IMR-90 (cell line): ENCODE measurements around the gene DAG1. TPM values are rescaled to one million over a fixed set of nuclear protein-coding genes. Genes with fewer than 3 reads are reported as not detected.
A peak's percentile ranks its signal among the peaks of the same experiment; 100 is the strongest.

Source experiments
- ATAC-seq: fragments of 200-7000 bp; cut with Tn5 transposase; 2 replicates; pipeline ENCODE4 v1.9.1; 2020; ENCODE audit warnings: low read depth, mild to moderate bottlenecking, moderate library complexity
- BruUV-seq: library from RNA; stranded (reverse); fragments of 400-500 nt; replicated peaks from 2 replicates; lab custom pipeline; 2021; lab: Mats Ljungman, UMichigan
- CTCF ChIA-PET: fragments of 300-600 bp; formaldehyde crosslinking; extraction: SDS; loops from one replicate; lab custom pipeline; 2021; ENCODE audit warnings: antibody characterized with exemption; lab: Yijun Ruan, JAX
- POLR2A ChIA-PET: fragments of 300-600 bp; sonication (Branson Sonifier 250); formaldehyde crosslinking; loops from one replicate; lab custom pipeline; 2022; ENCODE audit warnings: antibody characterized with exemption; ENCODE audit not compliant: unreplicated experiment; lab: Charles Lee
- DNase-seq: peaks from one replicate; pipeline ENCODE4 v3.0.0; 2013
- H2AFZ ChIP-seq: replicated peaks from 2 replicates; pipeline ENCODE3; 2013; ENCODE audit warnings: low read length, mild to moderate bottlenecking; ENCODE audit not compliant: poor library complexity
- H2AK5ac ChIP-seq: 2 replicates; pipeline ENCODE4 v1.6.1; 2013; ENCODE audit warnings: low read depth, low read length, inconsistent platforms
- H2AK9ac ChIP-seq: replicated peaks from 2 replicates; pipeline ENCODE3; 2013; ENCODE audit warnings: mild to moderate bottlenecking, low read depth, low read length, moderate library complexity; ENCODE audit not compliant: poor library complexity
- H2BK120ac ChIP-seq: 2 replicates; pipeline ENCODE4 v1.6.1; 2013; ENCODE audit warnings: low read depth, low read length, inconsistent platforms
- H2BK15ac ChIP-seq: 3 replicates; pipeline ENCODE4 v1.6.1; 2013; ENCODE audit warnings: low read depth, low read length, inconsistent platforms
- H2BK20ac ChIP-seq: 2 replicates; pipeline ENCODE4 v1.6.1; 2013; ENCODE audit warnings: low read depth, mild to moderate bottlenecking, inconsistent platforms, low read length, moderate library complexity
- H2BK5ac ChIP-seq: 2 replicates; pipeline ENCODE4 v1.6.1; 2013; ENCODE audit warnings: mild to moderate bottlenecking, low read depth, low read length, inconsistent platforms; ENCODE audit not compliant: poor library complexity, severe bottlenecking
- H3K14ac ChIP-seq: replicated peaks from 2 replicates; pipeline ENCODE4 v1.6.1; 2013; ENCODE audit warnings: low read depth, low read length, inconsistent platforms
- H3K18ac ChIP-seq: 2 replicates; pipeline ENCODE4 v1.6.1; 2013; ENCODE audit warnings: low read depth, low read length, control low read depth
- H3K23ac ChIP-seq: 2 replicates; pipeline ENCODE4 v1.6.1; 2013; ENCODE audit warnings: low read depth, low read length, inconsistent platforms
- H3K27ac ChIP-seq: 2 replicates; pipeline ENCODE4 v1.5.1; 2013; ENCODE audit warnings: mild to moderate bottlenecking, control low read depth, low read length; ENCODE audit not compliant: insufficient read depth
- H3K27me3 ChIP-seq: 2 replicates; pipeline ENCODE4 v1.6.1; 2013; ENCODE audit warnings: low read length; ENCODE audit not compliant: control insufficient read depth, insufficient read depth
- H3K36me3 ChIP-seq: 2 replicates; pipeline ENCODE4 v1.6.1; 2013; ENCODE audit warnings: low read length, mixed read lengths; ENCODE audit not compliant: control insufficient read depth, insufficient read depth
- H3K4ac ChIP-seq: 2 replicates; pipeline ENCODE4 v1.6.1; 2013; ENCODE audit warnings: low read depth, low read length, inconsistent platforms
- H3K4me1 ChIP-seq: 2 replicates; pipeline ENCODE4 v1.6.1; 2013; ENCODE audit warnings: low read length, mixed read lengths; ENCODE audit not compliant: control insufficient read depth, insufficient read depth
- H3K4me2 ChIP-seq: 2 replicates; pipeline ENCODE4 v1.6.1; 2013; ENCODE audit warnings: low read depth, mild to moderate bottlenecking, control low read depth, low read length, moderate library complexity
- H3K4me3 ChIP-seq: 2 replicates; pipeline ENCODE4 v1.5.1; 2013; ENCODE audit warnings: low read depth, mild to moderate bottlenecking, control low read depth, low read length, moderate library complexity; ENCODE audit not compliant: insufficient read depth
- H3K56ac ChIP-seq: 2 replicates; pipeline ENCODE4 v1.6.1; 2013; ENCODE audit warnings: low read length, inconsistent platforms; ENCODE audit not compliant: insufficient read depth; ENCODE audit errors: extremely low read depth
- H3K79me1 ChIP-seq, 2 experiments: 2 replicates each; pipeline ENCODE4 v1.6.1; 2013; ENCODE audit warnings: low read length in 2 of 2, inconsistent platforms in 1 of 2, low read depth in 1 of 2
- H3K9ac ChIP-seq: 2 replicates; pipeline ENCODE4 v1.6.1; 2013; ENCODE audit warnings: low read depth, low read length, control low read depth
- H3K9me1 ChIP-seq: 2 replicates; pipeline ENCODE4 v1.6.1; 2013; ENCODE audit warnings: low read length, inconsistent platforms; ENCODE audit not compliant: insufficient read depth
- H3K9me3 ChIP-seq: 2 replicates; pipeline ENCODE4 v1.6.1; 2013; ENCODE audit warnings: low read length; ENCODE audit not compliant: control insufficient read depth, insufficient read depth
- H4K20me1 ChIP-seq: 2 replicates; pipeline ENCODE4 v1.6.1; 2013; ENCODE audit warnings: low read length, inconsistent platforms; ENCODE audit not compliant: insufficient read depth
- H4K5ac ChIP-seq: 2 replicates; pipeline ENCODE4 v1.6.1; 2013; ENCODE audit warnings: mild to moderate bottlenecking, low read depth, low read length, control low read depth
- H4K8ac ChIP-seq, 2 experiments: 2 replicates each; pipeline ENCODE4 v1.6.1; 2013; ENCODE audit warnings: low read depth in 2 of 2, low read length in 2 of 2, control low read depth in 1 of 2, inconsistent platforms in 1 of 2
- H4K91ac ChIP-seq: 2 replicates; pipeline ENCODE4 v1.6.1; 2013; ENCODE audit warnings: low read depth, low read length, inconsistent platforms; ENCODE audit not compliant: insufficient read depth
- CEBPB ChIP-seq: IDR thresholded peaks from 2 replicates; pipeline ENCODE4 v1.6.1; 2012; ENCODE audit warnings: low read depth, low read length, improper control_type of control experiment
- CHD1 ChIP-seq: IDR thresholded peaks from 2 replicates; pipeline ENCODE4 v1.6.1; 2012; ENCODE audit warnings: low read depth, low read length, improper control_type of control experiment
- ELK1 ChIP-seq: fragments of 150-350 bp; IDR thresholded peaks from 2 replicates; pipeline ENCODE4 v1.6.1; 2016; ENCODE audit warnings: low read depth, mild to moderate bottlenecking, low read length, moderate library complexity, borderline replicate concordance
- FOS ChIP-seq: fragments of 150-350 bp; IDR thresholded peaks from 2 replicates; pipeline ENCODE4 v1.6.1; 2016; ENCODE audit warnings: low read depth, low read length
- MAFK ChIP-seq: IDR thresholded peaks from 2 replicates; pipeline ENCODE4 v1.6.1; 2012; ENCODE audit warnings: low read depth, low read length, improper control_type of control experiment
- MAZ ChIP-seq: IDR thresholded peaks from 2 replicates; pipeline ENCODE4 v1.6.1; 2012; ENCODE audit warnings: low read depth, mild to moderate bottlenecking, low read length, improper control_type of control experiment, moderate library complexity, borderline replicate concordance
- MXI1 ChIP-seq: IDR thresholded peaks from 2 replicates; pipeline ENCODE4 v1.6.1; 2012; ENCODE audit warnings: low read depth, mild to moderate bottlenecking, low read length, moderate library complexity, borderline replicate concordance
- NFE2L2 ChIP-seq: fragments of 150-350 bp; IDR thresholded peaks from 2 replicates; pipeline ENCODE4 v1.6.1; 2016; ENCODE audit warnings: low read depth, mild to moderate bottlenecking, low read length
- RAD21 ChIP-seq: IDR thresholded peaks from 2 replicates; pipeline ENCODE4 v1.6.1; 2012; ENCODE audit warnings: low read length, improper control_type of control experiment
- RCOR1 ChIP-seq: IDR thresholded peaks from 2 replicates; pipeline ENCODE4 v1.6.1; 2012; ENCODE audit warnings: mild to moderate bottlenecking, low read length, improper control_type of control experiment; ENCODE audit not compliant: insufficient replicate concordance
- RFX5 ChIP-seq: IDR thresholded peaks from 2 replicates; pipeline ENCODE4 v1.8.0; 2012; ENCODE audit warnings: low read depth, mild to moderate bottlenecking, low read length, moderate library complexity
- SMC3 ChIP-seq: fragments of 150-350 bp; IDR thresholded peaks from 2 replicates; pipeline ENCODE4 v1.6.1; 2016; ENCODE audit warnings: low read depth, mild to moderate bottlenecking, antibody characterized with exemption, low read length, moderate library complexity
- WGBS, 2 experiments: methylation state at CpG; one replicate each; pipeline versions ENCODE4 v1.1.5 to v1.1.7; 2013; ENCODE audit warnings: missing lambda C conversion rate in 2 of 2; ENCODE audit not compliant: insufficient read length in 1 of 2; ENCODE audit errors: extremely low coverage in 2 of 2; 5-methylcytosine and 5-hydroxymethylcytosine counted together
- dilution Hi-C: fragments of 300-500 bp; cut with HindIII; formaldehyde crosslinking; loops from one replicate; pipeline ENCODE4 v1.14.3; 2018; ENCODE audit warnings: low sequenced_read_pairs; ENCODE audit not compliant: unreplicated experiment
- in situ Hi-C: fragments of 300-500 bp; cut with MboI; formaldehyde crosslinking; loops from 3 replicates; pipeline ENCODE4 v1.14.3; 2019; ENCODE audit warnings: low sequenced_read_pairs, inconsistent platforms, mixed read lengths
- intact Hi-C: fragments of 100-400 bp; cut with micrococcal nuclease; formaldehyde crosslinking; loops from 2 replicates; pipeline ENCODE4 v1.10.0; 2022
- polyA plus RNA-seq, 3 experiments: library from polyadenylated mRNA; depleted of rRNA; stranded (reverse); fragments of >200 nt; gene quantifications; 2 replicates each; pipeline ENCODE4 v1.2.3, GENCODE V29; 2012; ENCODE audit warnings: low replicate concordance in 1 of 3
- total RNA-seq: library from RNA; depleted of rRNA; stranded (reverse); fragments of >200 nt; gene quantifications from 2 replicates; pipeline ENCODE4 v1.2.3, GENCODE V29; 2012

Gene DAG1
- total and polyA plus RNA-seq, 2 of the 4 experiments (the other 2 are of a cell fraction): 31.0 to 40.2 TPM

- TF ChIP-seq ELK1: no peak
Observed at GRCh38 chr3:49500732-49501609, 30.9 kb downstream of the DAG1 start (continued).

GRCh38 chr3:49501842-49502241 lies 31.8 kb downstream of the DAG1 start:
- ChIA-PET CTCF (no interaction called here), POLR2A (no interaction called here)
- Histone ChIP-seq H3K36me3 (no peaks in the 10 kb centered on the region), H3K27ac (no peak overlapping the region), H4K20me1 (no peaks in the 10 kb centered on the region), H2BK120ac (0 out of 2 replicates have a peak overlapping the region, but pooled peaks have one; percentile 11), H3K9me1 (peaks cover 15% of the 10 kb centered on the region), H2AFZ (no peak overlapping the region), H2AK5ac (peak overlapping the region; percentile 80), H2BK20ac (no peak overlapping the region), H2BK5ac (no peak overlapping the region), H3K9ac (no peak overlapping the region), H3K79me1 (peaks cover 16 to 53% of the 10 kb centered on the region in 2 experiments), H3K56ac (no peak overlapping the region), H3K27me3 (no peaks in the 10 kb centered on the region), H3K4ac (peak overlapping the region; percentile 51), H2BK15ac (peak overlapping the region; percentile 47; the same call in 1 of the 3 replicates), H4K5ac (no peak overlapping the region), H3K4me1 (peaks cover 14% of the 10 kb centered on the region), H3K4me3 (no peak overlapping the region), H3K9me3 (no peaks in the 10 kb centered on the region), H2AK9ac (no peak overlapping the region), H3K4me2 (no peak overlapping the region), H3K18ac (no peak overlapping the region; the same call in 1 of the 2 replicates), H4K91ac (no peak overlapping the region), H4K8ac (no peak overlapping the region), H3K23ac (no peak overlapping the region), H3K14ac (no peak overlapping the region)
- BruUV-seq: no TSS peak
- dilution Hi-C loops: no loop called here
- ATAC-seq (no peak), DNase-seq (no peak)
- in situ Hi-C loops: no loop called here
- WGBS, 2 experiments: no CpG with 5 or more reads among the region's 2 CpGs
- TF ChIP-seq RFX5: no peak
- TF ChIP-seq SMC3: no peak
- TF ChIP-seq MAZ: no peak
- no peak for TF ChIP-seq NFE2L2
- TF ChIP-seq CEBPB: no peak
- TF ChIP-seq FOS: no peak
- no peak for TF ChIP-seq MAFK
- no peak for TF ChIP-seq MXI1
- no peak for TF ChIP-seq ELK1
- no peak for TF ChIP-seq CHD1
- TF ChIP-seq RAD21: no peak
- no peak for TF ChIP-seq RCOR1
- intact Hi-C loops: loop anchor here (2.0 kb wide), 1 partner anchor 31 kb away; the partner anchor contains the start of gene DAG1
